HCT116 (cell line): ENCODE measurements around the gene S100PBP.

Experiments
- ATF3 ChIP-seq: IDR thresholded peaks from 2 replicates; pipeline ENCODE4 v1.6.1; 2012
- CTCF ChIP-seq, 3 experiments: fragments of 200-600 bp in 1 of 3; sonication (generic) in 1 of 3; IDR thresholded peaks in 2 of 3; conservative IDR thresholded peaks in 1 of 3; 2 replicates each; pipeline ENCODE4 v1.5.1; 2012 to 2017; ENCODE audit warnings: low read depth in 2 of 3, low read length in 2 of 3, antibody characterized with exemption in 1 of 3, borderline replicate concordance in 1 of 3, control low read depth in 1 of 3, mild to moderate bottlenecking in 1 of 3, mixed read lengths in 1 of 3, mixed run types in 1 of 3, moderate library complexity in 1 of 3; ENCODE audit not compliant: insufficient read depth in 1 of 3
- EZH2 ChIP-seq: fragments of 200-600 bp; sonication (generic); IDR thresholded peaks from 2 replicates; pipeline ENCODE4 v1.6.1; 2017; ENCODE audit warnings: antibody characterized with exemption, mixed run types
- EZH2phosphoT487 ChIP-seq: fragments of 200-600 bp; IDR thresholded peaks from 2 replicates; pipeline ENCODE4 v1.6.1; 2018; ENCODE audit warnings: antibody characterized with exemption, borderline replicate concordance
- POLR2A ChIP-seq: IDR thresholded peaks from 2 replicates; pipeline ENCODE4 v1.7.0; 2011; ENCODE audit warnings: borderline replicate concordance; ENCODE audit not compliant: insufficient read depth, insufficient read length; ENCODE audit errors: extremely low read depth
- POLR2AphosphoS5 ChIP-seq: IDR thresholded peaks from 2 replicates; pipeline ENCODE4 v1.6.1; 2011; ENCODE audit warnings: mild to moderate bottlenecking, low read depth, low read length, moderate library complexity
- RAD21 ChIP-seq: IDR thresholded peaks from 2 replicates; pipeline ENCODE4 v1.6.1; 2012; ENCODE audit warnings: low read depth, mild to moderate bottlenecking
- REST ChIP-seq: IDR thresholded peaks from 2 replicates; pipeline ENCODE4 v1.6.1; 2012; ENCODE audit warnings: low read depth
- SP1 ChIP-seq: IDR thresholded peaks from 2 replicates; pipeline ENCODE4 v1.6.1; 2012; ENCODE audit warnings: low read depth
- SRF ChIP-seq: IDR thresholded peaks from 2 replicates; pipeline ENCODE4 v1.6.1; 2012; ENCODE audit warnings: low read depth
- YY1 ChIP-seq: IDR thresholded peaks from 2 replicates; pipeline ENCODE4 v1.6.1; 2011; ENCODE audit warnings: low read length, low read depth, moderate library complexity, mild to moderate bottlenecking; ENCODE audit not compliant: insufficient replicate concordance; ENCODE audit errors: extremely low read depth
- ZNF274 ChIP-seq: fragments of 200-500 bp; sonication (Bioruptor generic); IDR thresholded peaks from 2 replicates; pipeline ENCODE4 v1.6.1; 2014; ENCODE audit warnings: mild to moderate bottlenecking, low read depth, low read length, inconsistent platforms

- TF ChIP-seq CTCF (IDR thresholded peaks at IDR 0.05 in 2 of 3, conservative IDR thresholded peaks at IDR 0.05 in 1 of 3; ENCODE audit: borderline replicate concordance in 1 of 3, insufficient read depth in 1 of 3, low read depth in 2 of 3, low read length in 2 of 3) (no peak), POLR2AphosphoS5 (peak; percentile 79), POLR2A (no peak), EZH2 (no peak), ZNF274 (no peak), SRF (peak; percentile 99), ATF3 (peak; percentile 87; the same call in 1 of the 2 replicates), SP1 (peak; percentile 99), RAD21 (no peak), REST (no peak), YY1 (peak; percentile 89), EZH2phosphoT487 (no peak)
Measured at GRCh38 chr1:32817159-32817814, at the start of gene S100PBP, which contains the start of gene YARS1.
